ENCODE results near the gene C1orf174. TPM values are rescaled to one million over a fixed set of nuclear protein-coding genes. Genes with fewer than 3 reads are reported as not detected.

The C1orf174 gene
- polyA plus RNA-seq, 1 donor from 2014 or later, result 28.2 TPM

DNA sequence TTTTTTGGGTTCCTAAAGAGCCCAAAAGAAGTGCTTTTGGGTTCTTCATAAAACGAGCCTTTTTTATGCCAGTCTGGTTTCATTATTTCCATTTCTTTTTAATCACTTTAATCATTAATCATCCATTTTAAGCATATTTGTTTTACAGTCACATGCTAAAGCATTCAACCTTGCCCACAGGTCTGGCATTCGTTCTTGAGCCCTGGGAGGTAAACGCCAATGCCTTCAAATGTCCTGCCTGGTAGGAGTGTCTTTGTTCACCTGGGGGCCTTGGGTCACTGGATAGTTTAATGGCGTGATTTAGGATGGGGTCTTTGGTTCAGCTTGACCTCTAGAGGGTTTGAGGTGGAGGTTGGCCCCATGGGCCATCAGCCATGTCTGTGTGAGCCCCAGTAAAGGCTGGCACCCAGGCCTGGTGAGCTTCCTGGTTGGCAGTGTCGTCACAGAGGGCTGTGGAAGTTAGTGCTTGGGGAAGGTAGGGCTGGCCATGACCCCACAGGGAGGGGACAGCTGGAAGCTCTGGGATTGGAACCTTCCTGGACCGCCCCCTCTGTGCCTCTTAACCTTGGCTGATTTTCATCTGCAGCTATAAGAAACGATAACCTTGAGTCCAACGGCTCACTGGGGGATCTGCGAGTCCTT is 20.2 kb downstream of the C1orf174 start:
- no peak overlapping the region for H3K27ac ChIP-seq (ENCODE audit: low read length)
- no peak for TF ChIP-seq MXI1 (conservative IDR thresholded peaks at IDR 0.05; ENCODE audit: poor library complexity, severe bottlenecking)
- H3K9me3 ChIP-seq (ENCODE audit: low read length), result no peaks in the 10 kb centered on the region
- no peak overlapping the region for H3K4me3 ChIP-seq (ENCODE audit: low read length)
- H3K79me2 ChIP-seq (replicated peaks; ENCODE audit: insufficient read depth, low read length), result no peaks in the 10 kb centered on the region
- no peaks in the 10 kb centered on the region for H3F3A ChIP-seq (ENCODE audit: insufficient read depth, low read length, poor library complexity, severe bottlenecking)
- no peaks in the 10 kb centered on the region for H4K20me1 ChIP-seq (ENCODE audit: insufficient read depth)
- H3K4me2 ChIP-seq (ENCODE audit: low read length), result no peak overlapping the region
- no peak overlapping the region for H2AFZ ChIP-seq (ENCODE audit: low read depth, low read length)
- H3K9ac ChIP-seq (ENCODE audit: low read length), result no peak overlapping the region
- H3K9me2 ChIP-seq (ENCODE audit: insufficient read depth, low read length), result no peaks in the 10 kb centered on the region
- peaks cover 5% of the 10 kb centered on the region for H3K36me3 ChIP-seq (ENCODE audit: insufficient read depth, low read length)
- no peaks in the 10 kb centered on the region for H3K27me3 ChIP-seq (ENCODE audit: insufficient read depth, low read depth, low read length)

DNA sequence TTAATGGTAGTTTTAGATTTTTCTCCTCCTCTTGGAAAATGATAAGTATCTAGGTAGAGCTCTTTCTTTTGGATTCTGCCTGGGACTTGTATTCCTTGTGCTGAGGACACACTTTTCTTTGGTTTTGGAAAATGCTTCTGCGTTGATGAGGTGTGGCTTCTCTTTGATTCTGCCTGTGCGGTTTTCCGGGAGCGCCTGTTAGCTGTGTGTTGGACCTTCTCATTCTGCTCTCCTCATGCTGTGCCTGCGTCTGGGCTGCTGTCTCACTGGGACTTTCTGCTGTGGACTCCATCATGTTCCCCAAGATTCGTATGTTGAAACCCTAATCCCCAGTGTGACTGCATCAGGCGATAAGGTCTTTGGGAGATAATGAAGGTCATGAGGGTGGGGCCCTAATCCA is 21.0 kb downstream of the C1orf174 start:
- no peaks in the 10 kb centered on the region for H3K27me3 ChIP-seq (ENCODE audit: insufficient read depth, low read depth, low read length)
- H3K9me3 ChIP-seq (ENCODE audit: low read length), result no peaks in the 10 kb centered on the region
- H2AFZ ChIP-seq (ENCODE audit: low read depth, low read length), result no peak overlapping the region
- no peak overlapping the region for H3K27ac ChIP-seq (ENCODE audit: low read length)
- no peak overlapping the region for H3K4me3 ChIP-seq (ENCODE audit: low read length)
- H3F3A ChIP-seq (ENCODE audit: insufficient read depth, low read length, poor library complexity, severe bottlenecking), result no peaks in the 10 kb centered on the region
- H3K36me3 ChIP-seq (ENCODE audit: insufficient read depth, low read length), result peaks cover 5% of the 10 kb centered on the region
- no peak overlapping the region for H3K4me2 ChIP-seq (ENCODE audit: low read length)
- no peaks in the 10 kb centered on the region for H4K20me1 ChIP-seq (ENCODE audit: insufficient read depth)
- TF ChIP-seq POLR2AphosphoS5 (IDR thresholded peaks at IDR 0.05) (no peak), RAD21 (conservative IDR thresholded peaks at IDR 0.05) (no peak), EP300 (conservative IDR thresholded peaks at IDR 0.05; ENCODE audit: poor library complexity, severe bottlenecking) (no peak), MXI1 (conservative IDR thresholded peaks at IDR 0.05; ENCODE audit: poor library complexity, severe bottlenecking) (no peak), EZH2 (IDR thresholded peaks at IDR 0.05; ENCODE audit: borderline replicate concordance, insufficient read depth, low read length, poor library complexity, severe bottlenecking) (no peak), SMC3 (conservative IDR thresholded peaks at IDR 0.05; ENCODE audit: poor library complexity) (no peak), TAF1 (IDR thresholded peaks at IDR 0.05; ENCODE audit: low read depth) (no peak)
- TF ChIP-seq, protein P1, sequence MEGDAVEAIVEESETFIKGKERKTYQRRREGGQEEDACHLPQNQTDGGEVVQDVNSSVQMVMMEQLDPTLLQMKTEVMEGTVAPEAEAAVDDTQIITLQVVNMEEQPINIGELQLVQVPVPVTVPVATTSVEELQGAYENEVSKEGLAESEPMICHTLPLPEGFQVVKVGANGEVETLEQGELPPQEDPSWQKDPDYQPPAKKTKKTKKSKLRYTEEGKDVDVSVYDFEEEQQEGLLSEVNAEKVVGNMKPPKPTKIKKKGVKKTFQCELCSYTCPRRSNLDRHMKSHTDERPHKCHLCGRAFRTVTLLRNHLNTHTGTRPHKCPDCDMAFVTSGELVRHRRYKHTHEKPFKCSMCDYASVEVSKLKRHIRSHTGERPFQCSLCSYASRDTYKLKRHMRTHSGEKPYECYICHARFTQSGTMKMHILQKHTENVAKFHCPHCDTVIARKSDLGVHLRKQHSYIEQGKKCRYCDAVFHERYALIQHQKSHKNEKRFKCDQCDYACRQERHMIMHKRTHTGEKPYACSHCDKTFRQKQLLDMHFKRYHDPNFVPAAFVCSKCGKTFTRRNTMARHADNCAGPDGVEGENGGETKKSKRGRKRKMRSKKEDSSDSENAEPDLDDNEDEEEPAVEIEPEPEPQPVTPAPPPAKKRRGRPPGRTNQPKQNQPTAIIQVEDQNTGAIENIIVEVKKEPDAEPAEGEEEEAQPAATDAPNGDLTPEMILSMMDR (IDR thresholded peaks at IDR 0.05; ENCODE audit: poor library complexity, severe bottlenecking), result no peak
- TF ChIP-seq, protein P2, sequence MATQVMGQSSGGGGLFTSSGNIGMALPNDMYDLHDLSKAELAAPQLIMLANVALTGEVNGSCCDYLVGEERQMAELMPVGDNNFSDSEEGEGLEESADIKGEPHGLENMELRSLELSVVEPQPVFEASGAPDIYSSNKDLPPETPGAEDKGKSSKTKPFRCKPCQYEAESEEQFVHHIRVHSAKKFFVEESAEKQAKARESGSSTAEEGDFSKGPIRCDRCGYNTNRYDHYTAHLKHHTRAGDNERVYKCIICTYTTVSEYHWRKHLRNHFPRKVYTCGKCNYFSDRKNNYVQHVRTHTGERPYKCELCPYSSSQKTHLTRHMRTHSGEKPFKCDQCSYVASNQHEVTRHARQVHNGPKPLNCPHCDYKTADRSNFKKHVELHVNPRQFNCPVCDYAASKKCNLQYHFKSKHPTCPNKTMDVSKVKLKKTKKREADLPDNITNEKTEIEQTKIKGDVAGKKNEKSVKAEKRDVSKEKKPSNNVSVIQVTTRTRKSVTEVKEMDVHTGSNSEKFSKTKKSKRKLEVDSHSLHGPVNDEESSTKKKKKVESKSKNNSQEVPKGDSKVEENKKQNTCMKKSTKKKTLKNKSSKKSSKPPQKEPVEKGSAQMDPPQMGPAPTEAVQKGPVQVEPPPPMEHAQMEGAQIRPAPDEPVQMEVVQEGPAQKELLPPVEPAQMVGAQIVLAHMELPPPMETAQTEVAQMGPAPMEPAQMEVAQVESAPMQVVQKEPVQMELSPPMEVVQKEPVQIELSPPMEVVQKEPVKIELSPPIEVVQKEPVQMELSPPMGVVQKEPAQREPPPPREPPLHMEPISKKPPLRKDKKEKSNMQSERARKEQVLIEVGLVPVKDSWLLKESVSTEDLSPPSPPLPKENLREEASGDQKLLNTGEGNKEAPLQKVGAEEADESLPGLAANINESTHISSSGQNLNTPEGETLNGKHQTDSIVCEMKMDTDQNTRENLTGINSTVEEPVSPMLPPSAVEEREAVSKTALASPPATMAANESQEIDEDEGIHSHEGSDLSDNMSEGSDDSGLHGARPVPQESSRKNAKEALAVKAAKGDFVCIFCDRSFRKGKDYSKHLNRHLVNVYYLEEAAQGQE (IDR thresholded peaks at IDR 0.05; ENCODE audit: borderline replicate concordance), result no peak
- H3K9me2 ChIP-seq (ENCODE audit: insufficient read depth, low read length), result no peaks in the 10 kb centered on the region
- no peaks in the 10 kb centered on the region for H3K79me2 ChIP-seq (replicated peaks; ENCODE audit: insufficient read depth, low read length)
- no peak overlapping the region for H3K9ac ChIP-seq (ENCODE audit: low read length)

All from neural cell (in vitro differentiated cells).